Measurements from ENCODE around the gene RELB.

RELB gene

GRCh38 chr19:45027371-45027770, 26.1 kb downstream of the RELB start:
- no peak for DNase-seq (ENCODE audit: low spot score)
- in situ Hi-C loops (cut with MboI; ENCODE audit: low sequenced_read_pairs, unreplicated experiment) = no loop called here
- TF ChIP-seq CTCF (IDR thresholded peaks at IDR 0.05; ENCODE audit: borderline replicate concordance, control extremely low read depth, extremely low read depth, insufficient read depth, missing control alignments) = no peak

- TF ChIP-seq CTCF (IDR thresholded peaks at IDR 0.05; ENCODE audit: borderline replicate concordance, control extremely low read depth, extremely low read depth, insufficient read depth, missing control alignments) = no peak
- DNase-seq (ENCODE audit: low spot score) = no peak
- in situ Hi-C loops (cut with MboI; ENCODE audit: low sequenced_read_pairs, unreplicated experiment) = no loop called here
Measured at GRCh38 chr19:45030825-45031224, 29.6 kb downstream of the RELB start.

GRCh38 chr19:45032421-45032820, 31.2 kb downstream of the RELB start:
- in situ Hi-C loops (cut with MboI; ENCODE audit: low sequenced_read_pairs, unreplicated experiment) = no loop called here
- no peak for DNase-seq (ENCODE audit: low spot score)
- no peak for TF ChIP-seq CTCF (IDR thresholded peaks at IDR 0.05; ENCODE audit: borderline replicate concordance, control extremely low read depth, extremely low read depth, insufficient read depth, missing control alignments)

- in situ Hi-C loops (cut with MboI; ENCODE audit: low sequenced_read_pairs, unreplicated experiment) = no loop called here
- DNase-seq (ENCODE audit: low spot score) = no peak
Measured at GRCh38 chr19:45035755-45036154, 34.5 kb downstream of the RELB start.

GRCh38 chr19:45037393-45038169, 36.3 kb downstream of the RELB start:
- in situ Hi-C loops (cut with MboI; ENCODE audit: low sequenced_read_pairs, unreplicated experiment) = no loop called here
- no peak for DNase-seq (ENCODE audit: low spot score)
- no peak for TF ChIP-seq CTCF (IDR thresholded peaks at IDR 0.05; ENCODE audit: borderline replicate concordance, control extremely low read depth, extremely low read depth, insufficient read depth, missing control alignments)

More at GRCh38 chr19:45035755-45036154, 34.5 kb downstream of the RELB start:
- TF ChIP-seq CTCF (IDR thresholded peaks at IDR 0.05; ENCODE audit: borderline replicate concordance, control extremely low read depth, extremely low read depth, insufficient read depth, missing control alignments) = no peak

- TF ChIP-seq CTCF (IDR thresholded peaks at IDR 0.05; ENCODE audit: borderline replicate concordance, control extremely low read depth, extremely low read depth, insufficient read depth, missing control alignments) = no peak
- in situ Hi-C loops (cut with MboI; ENCODE audit: low sequenced_read_pairs, unreplicated experiment) = no loop called here
- DNase-seq (ENCODE audit: low spot score) = peak; percentile 93
Measured at GRCh38 chr19:45038931-45039893, 37.9 kb downstream of the RELB start, which contains the start of gene CLASRP. Gene CLASRP, plus strand, starts transcription at chr19:45039045. Its CDS starts 1,168 bp downstream, at chr19:45040213.
